ENCODE results near the gene ZCCHC9.
"Not testable (repeated sequence)": the region's sequence is repeated elsewhere in the genome, so short reads cannot be mapped to it uniquely, and the experiment has no call there.

ZCCHC9 gene, protein sequence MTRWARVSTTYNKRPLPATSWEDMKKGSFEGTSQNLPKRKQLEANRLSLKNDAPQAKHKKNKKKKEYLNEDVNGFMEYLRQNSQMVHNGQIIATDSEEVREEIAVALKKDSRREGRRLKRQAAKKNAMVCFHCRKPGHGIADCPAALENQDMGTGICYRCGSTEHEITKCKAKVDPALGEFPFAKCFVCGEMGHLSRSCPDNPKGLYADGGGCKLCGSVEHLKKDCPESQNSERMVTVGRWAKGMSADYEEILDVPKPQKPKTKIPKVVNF

DNA sequence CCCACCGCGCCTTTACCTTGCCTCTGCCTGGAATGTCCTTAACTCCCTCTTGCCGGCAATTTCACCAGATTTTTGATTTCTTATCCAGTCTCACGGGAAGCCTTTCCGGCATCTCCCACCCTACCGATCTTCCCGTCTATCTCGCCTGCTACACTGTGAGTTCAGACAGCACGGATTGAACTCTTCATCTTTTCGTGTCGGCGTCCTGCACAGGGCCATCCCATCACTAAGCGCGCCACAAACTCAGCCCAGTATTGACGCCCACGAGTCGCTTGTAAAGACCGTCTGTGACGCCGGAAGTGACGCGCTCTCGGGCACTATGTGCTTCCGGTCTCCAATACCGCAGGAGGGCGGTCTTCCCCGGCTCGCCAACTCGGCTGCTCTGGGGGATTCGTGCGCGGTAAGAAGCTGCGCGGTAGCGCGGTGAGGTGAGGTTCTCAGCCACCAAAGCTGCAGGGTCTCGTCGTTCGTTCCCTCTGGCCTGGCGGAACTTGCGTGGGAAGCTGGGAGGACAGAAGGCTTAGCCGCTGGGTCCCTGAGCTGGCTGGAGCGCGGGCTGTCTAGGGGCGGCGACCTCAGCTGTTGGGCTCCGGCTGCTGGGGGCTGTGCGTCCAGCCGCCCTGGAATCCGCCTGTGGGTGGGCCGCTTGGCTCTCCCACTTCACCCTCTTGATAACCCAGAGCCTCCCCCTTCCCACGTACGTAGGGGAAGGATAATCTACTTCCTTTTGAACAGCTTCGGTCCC lies at the start of gene ZCCHC9:
Gene ZCCHC9 (plus strand): TSS at position 317 of the 745 bp plus-strand sequence. CDS start 3,171 bp downstream, outside the sequence.
- Mint-ChIP-seq H3K27me3 (no peaks in the 10 kb centered on the region), H3K4me3 (peak within 1 kb of the TSS; percentile 85), H3K9me3 (no peaks in the 10 kb centered on the region), H3K36me3 (peaks cover 11% of the 10 kb centered on the region), H3K27ac (peak within 1 kb of the TSS; percentile 91), H3K4me1 (peaks cover 32% of the 10 kb centered on the region)
- CTCF ChIA-PET = interaction anchor here (1.4 to 2.4 kb wide), 4 partner anchors 12 to 193 kb away, joined by 5 read pairs; no protein-coding TSS in a partner anchor
- DNase-seq = peak; percentile 95

DNA sequence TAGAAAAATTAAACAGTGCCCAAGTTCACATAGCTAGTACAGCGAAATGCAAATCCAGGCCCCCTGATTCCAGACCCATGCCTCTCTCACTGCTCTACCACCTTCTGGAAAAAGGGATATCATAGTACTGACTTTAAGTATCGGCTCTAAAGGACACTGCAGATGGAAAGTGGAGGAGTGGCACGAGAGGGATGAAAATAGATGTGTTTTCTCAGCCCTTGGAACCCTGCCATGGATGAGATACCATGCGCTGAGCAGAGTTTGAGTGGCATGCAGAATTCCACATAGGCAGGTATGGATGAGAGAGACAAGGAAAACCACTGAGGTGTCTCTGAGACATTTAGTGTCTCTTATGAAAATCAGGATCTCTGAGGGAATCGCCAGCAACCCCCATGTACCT lies 49.5 kb upstream of the ZCCHC9 start:
- H3K4me3 Mint-ChIP-seq = no peak overlapping the region
- H3K4me1 Mint-ChIP-seq = no peaks in the 10 kb centered on the region
- no peaks in the 10 kb centered on the region for H3K9me3 Mint-ChIP-seq
- no peak for DNase-seq
- CTCF ChIA-PET = no interaction called here
- H3K36me3 Mint-ChIP-seq = no peaks in the 10 kb centered on the region
- H3K27ac Mint-ChIP-seq = no peak overlapping the region
- H3K27me3 Mint-ChIP-seq = no peaks in the 10 kb centered on the region

DNA sequence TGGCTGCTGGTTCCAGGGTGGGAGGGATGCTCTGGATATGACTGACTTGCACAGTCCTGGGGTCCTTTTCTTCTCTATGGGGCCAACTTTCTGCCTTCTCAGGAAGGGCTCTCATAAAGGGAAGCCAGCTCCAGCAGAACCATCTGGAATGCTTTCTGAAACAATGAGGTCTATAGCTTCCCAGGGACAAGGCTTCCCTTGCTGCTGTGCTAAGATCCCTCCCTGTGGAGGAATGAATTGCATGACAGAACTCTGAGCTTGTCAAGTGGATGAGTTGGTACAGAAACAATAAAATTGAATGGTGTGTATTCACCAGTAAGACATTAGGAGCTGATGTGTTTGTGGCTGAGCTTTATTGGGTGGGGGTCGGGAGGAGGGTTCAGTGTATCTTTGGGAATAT lies 48.5 kb upstream of the ZCCHC9 start:
- Mint-ChIP-seq H3K4me1 (no peaks in the 10 kb centered on the region), H3K9me3 (no peaks in the 10 kb centered on the region), H3K4me3 (no peak overlapping the region), H3K27ac (no peak overlapping the region), H3K27me3 (no peaks in the 10 kb centered on the region), H3K36me3 (peaks cover 2% of the 10 kb centered on the region)
- no peak for DNase-seq
- CTCF ChIA-PET = interaction anchor here (1.6 kb wide), 1 partner anchor 46 kb away, joined by 3 read pairs; no protein-coding TSS in a partner anchor

DNA sequence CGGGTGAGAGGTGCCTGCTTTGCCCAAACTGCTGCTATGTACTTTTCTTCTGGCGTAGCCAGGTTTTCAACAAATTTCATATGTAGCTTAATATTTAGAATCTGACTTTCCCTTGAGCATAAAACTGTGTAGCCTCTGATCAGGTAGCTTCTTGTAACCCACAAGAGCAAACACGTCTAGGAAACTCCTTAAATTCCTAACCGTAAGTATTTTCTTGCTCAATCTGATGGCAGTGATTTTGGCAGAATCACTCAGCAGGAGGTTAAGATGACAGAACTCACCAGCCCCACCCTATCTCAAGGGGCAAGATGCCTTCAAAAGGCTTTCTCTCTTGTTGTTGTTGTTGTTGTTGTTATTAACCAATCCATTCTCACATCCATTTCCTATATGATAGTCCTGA lies 47.5 kb upstream of the ZCCHC9 start:
- H3K27me3 Mint-ChIP-seq = no peaks in the 10 kb centered on the region
- no peak overlapping the region for H3K27ac Mint-ChIP-seq
- H3K4me1 Mint-ChIP-seq = no peaks in the 10 kb centered on the region
- CTCF ChIA-PET = interaction anchor here (1.6 kb wide), 1 partner anchor 45 kb away, joined by 3 read pairs; no protein-coding TSS in a partner anchor
- DNase-seq = no peak
- no peaks in the 10 kb centered on the region for H3K9me3 Mint-ChIP-seq
- H3K4me3 Mint-ChIP-seq = no peak overlapping the region
- peaks cover 2% of the 10 kb centered on the region for H3K36me3 Mint-ChIP-seq

DNA sequence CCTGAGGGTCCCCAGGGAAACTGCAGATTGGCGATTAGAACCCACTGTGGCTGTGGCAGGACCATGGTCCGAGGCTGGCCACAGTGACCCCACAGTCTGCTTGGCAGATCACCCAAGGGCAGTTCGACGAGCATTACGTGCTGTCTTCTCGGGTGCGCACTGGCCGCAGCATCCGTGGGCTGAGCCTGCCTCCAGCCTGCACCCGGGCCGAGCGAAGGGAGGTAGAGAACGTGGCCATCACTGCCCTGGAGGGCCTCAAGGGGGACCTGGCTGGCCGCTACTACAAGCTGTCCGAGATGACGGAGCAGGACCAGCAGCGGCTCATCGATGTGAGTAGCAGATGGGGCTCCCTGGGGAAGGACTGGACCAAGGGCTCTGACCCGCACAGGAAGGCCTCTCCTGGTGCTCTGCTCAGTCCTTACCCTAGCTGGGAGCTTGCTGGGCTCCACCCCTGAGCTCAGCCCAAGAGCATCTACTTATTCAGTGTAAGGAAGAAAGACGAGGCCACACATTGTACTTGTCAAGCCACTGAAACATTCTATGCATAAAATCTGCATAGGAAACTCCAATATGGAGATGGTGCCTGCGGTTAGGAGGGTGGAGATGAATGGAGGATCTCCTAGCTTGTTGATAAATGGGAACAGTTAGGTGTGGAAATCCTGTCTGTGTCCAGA lies 46.4 kb upstream of the ZCCHC9 start:
- Mint-ChIP-seq H3K36me3 (peaks cover 4% of the 10 kb centered on the region), H3K27me3 (no peaks in the 10 kb centered on the region), H3K4me1 (no peaks in the 10 kb centered on the region), H3K9me3 (peaks cover 7% of the 10 kb centered on the region), H3K4me3 (no peak overlapping the region), H3K27ac (no peak overlapping the region)
- no peak for DNase-seq
- CTCF ChIA-PET = no interaction called here

DNA sequence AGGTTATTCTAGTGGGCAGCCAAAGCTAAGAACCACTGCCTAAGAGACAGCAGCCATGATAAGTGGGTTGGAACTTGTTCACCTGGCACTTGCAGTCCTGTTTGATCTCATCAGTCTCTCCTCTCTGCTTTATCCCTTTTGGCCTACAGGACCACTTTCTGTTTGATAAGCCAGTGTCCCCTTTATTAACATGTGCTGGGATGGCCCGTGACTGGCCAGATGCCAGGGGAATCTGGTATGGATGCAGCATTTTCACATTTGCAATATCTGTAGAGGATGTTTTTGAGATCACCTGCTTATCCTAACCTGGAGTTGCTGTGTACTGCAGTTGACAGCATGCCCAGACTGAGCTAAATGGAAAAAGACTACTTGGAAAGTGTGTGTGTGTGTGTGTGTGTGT lies 44.6 kb upstream of the ZCCHC9 start:
- DNase-seq = no peak
- CTCF ChIA-PET = no interaction called here
- no peak overlapping the region for H3K4me3 Mint-ChIP-seq

DNA sequence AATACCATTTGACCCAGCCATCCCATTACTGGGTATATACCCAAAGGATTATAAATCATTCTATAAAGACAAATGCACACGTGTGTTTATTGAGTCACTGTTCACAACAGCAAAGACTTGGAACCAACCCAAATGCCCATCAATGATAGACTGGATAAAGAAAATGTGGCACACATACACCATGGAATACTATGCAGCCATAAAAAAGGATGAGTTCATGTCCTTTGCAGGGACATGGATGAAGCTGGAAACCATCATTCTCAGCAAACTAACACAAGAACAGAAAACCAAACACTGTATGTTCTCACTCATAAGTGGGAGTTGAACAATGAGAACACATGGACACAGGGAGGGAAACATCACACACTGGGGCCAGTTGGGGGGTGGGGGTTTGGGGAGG lies 38.6 kb upstream of the ZCCHC9 start:
- H3K27ac Mint-ChIP-seq, H3K27me3 Mint-ChIP-seq, H3K4me1 Mint-ChIP-seq, DNase-seq, CTCF ChIA-PET, H3K4me3 Mint-ChIP-seq, H3K36me3 Mint-ChIP-seq: not testable (repeated sequence)
- peaks cover 29% of the 10 kb centered on the region for H3K9me3 Mint-ChIP-seq

More for the DNA sequence above, 44.6 kb upstream of the ZCCHC9 start:
- Mint-ChIP-seq H3K27me3 (no peaks in the 10 kb centered on the region), H3K9me3 (peaks cover 18% of the 10 kb centered on the region), H3K36me3 (peaks cover 7% of the 10 kb centered on the region), H3K4me1 (no peaks in the 10 kb centered on the region), H3K27ac (no peak overlapping the region)

DNA sequence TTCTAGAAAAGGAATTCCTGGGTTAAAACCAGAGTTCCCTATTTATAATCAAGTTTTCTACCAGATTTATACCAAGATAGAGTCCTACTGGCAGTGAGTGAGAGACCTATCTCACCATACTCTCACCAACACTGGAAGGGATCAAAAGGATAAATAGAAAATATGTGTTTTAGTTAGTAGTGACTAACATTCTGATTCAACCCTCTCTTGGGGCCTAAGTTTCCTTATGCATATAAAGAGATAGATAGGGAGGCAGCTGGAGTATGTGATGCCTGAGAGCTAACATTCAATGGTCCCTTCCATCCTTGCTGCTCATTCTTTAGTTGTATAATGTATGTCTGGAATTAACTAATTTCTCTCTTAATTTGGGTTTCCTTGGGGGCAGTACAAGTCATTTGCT lies 36.3 kb upstream of the ZCCHC9 start:
- Mint-ChIP-seq H3K27me3 (no peaks in the 10 kb centered on the region), H3K27ac (no peak overlapping the region), H3K9me3 (peaks cover 21% of the 10 kb centered on the region), H3K36me3 (peaks cover 5% of the 10 kb centered on the region), H3K4me1 (no peaks in the 10 kb centered on the region), H3K4me3 (no peak overlapping the region)
- CTCF ChIA-PET = no interaction called here
- DNase-seq = no peak

DNA sequence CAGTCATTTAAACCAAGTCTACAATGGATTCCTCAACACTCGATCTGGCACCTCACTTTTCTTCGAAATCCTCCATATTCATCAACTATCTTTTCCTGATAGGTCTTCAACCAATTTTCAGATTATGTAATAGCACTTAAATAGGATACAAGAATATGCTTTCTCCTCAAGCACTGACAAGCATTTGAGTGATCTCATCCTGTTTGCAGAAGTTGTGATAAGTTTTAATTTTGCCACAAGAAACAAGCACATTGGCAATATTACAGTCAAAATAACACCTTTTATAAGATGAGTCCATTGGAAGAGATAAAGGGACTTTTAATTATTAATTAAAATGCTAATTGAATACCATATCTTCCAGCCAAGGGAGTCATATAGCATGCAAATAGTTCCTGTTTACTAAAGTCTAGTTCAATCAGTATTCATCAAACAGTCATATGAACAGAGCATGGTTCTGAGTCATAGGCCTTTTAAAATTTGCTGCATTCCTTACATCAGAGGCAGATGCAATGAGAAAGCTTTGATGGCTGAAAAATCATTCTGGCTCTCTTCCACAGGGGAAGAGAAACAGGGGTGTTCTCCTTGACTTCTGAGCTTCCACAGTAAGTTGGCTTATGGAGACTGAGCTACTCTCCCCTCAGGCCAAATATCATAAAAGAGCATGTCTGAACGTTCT lies 32.7 kb upstream of the ZCCHC9 start:
- Mint-ChIP-seq H3K27ac (no peak overlapping the region), H3K27me3 (no peaks in the 10 kb centered on the region), H3K4me1 (peaks cover 2% of the 10 kb centered on the region), H3K4me3 (no peak overlapping the region), H3K9me3 (peaks cover 19% of the 10 kb centered on the region), H3K36me3 (peaks cover 6% of the 10 kb centered on the region)
- CTCF ChIA-PET = no interaction called here
- DNase-seq = no peak

DNA sequence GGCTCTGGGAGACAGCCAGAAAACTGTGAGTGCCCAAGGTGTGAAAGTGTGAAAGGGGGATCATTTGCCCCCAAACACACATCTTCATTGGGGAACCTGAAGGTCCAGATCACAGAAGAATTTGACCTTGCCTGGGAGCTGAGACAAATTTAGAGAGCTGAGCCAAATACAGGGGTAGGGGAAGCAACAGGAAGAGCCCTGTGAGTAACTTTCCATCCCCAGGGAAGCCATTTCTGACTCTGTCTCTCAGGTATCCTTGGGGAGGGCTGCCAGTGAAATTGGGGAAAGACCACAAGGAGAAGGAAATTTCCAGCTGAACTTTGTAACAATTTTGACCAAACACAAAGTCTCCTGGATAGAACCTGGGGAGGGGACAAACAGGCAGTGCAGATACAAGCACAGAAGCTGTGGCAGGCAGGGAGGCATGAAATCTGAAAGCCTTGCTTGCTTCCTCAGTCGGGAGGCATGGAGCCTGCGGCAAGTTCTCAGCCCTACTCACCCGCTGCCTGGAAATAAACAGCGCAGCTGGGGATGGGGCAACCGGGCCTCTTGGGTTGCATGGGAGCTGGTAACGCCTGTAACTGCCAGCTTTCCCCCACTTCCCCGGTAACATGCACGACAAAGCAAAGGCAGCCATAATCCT lies 31.5 kb upstream of the ZCCHC9 start:
- Mint-ChIP-seq H3K4me3 (no peak overlapping the region), H3K4me1 (peaks cover 2% of the 10 kb centered on the region), H3K27me3 (no peaks in the 10 kb centered on the region), H3K36me3 (peaks cover 10% of the 10 kb centered on the region), H3K9me3 (peaks cover 27% of the 10 kb centered on the region), H3K27ac (no peak overlapping the region)
- CTCF ChIA-PET = no interaction called here
- DNase-seq = no peak

DNA sequence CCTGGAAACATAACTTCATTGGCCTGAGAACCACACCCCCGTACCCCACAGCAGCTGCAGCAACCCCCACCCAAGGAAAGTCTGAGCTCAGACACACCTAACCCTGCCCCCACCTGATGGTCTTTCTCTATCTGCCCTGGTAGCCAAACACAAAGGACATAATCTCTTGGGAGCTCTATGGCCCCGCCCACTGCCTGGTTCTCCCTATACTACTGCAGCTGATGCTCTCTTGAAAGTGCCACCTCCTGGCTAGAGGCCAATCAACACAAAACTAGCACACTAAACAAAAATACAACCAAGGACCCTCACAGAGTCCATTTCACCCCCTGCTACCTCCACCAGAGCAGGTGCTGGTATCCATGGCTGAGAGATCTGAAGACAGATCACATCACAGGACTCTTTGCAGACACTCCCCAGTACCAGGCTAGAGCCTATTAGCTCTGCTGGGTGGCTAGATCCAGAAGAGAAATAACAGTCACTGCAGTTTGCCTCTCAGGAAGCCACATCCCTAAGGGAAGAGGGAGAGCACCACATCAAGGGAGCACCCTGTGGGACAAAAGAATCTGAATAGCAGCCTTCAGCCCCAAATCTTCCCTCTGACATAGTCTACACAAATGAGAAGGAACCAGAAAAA lies 30.9 kb upstream of the ZCCHC9 start:
- H3K27me3 Mint-ChIP-seq, H3K4me3 Mint-ChIP-seq, H3K4me1 Mint-ChIP-seq, H3K27ac Mint-ChIP-seq, H3K36me3 Mint-ChIP-seq, CTCF ChIA-PET, DNase-seq: not testable (repeated sequence)
- H3K9me3 Mint-ChIP-seq = peaks cover 31% of the 10 kb centered on the region

DNA sequence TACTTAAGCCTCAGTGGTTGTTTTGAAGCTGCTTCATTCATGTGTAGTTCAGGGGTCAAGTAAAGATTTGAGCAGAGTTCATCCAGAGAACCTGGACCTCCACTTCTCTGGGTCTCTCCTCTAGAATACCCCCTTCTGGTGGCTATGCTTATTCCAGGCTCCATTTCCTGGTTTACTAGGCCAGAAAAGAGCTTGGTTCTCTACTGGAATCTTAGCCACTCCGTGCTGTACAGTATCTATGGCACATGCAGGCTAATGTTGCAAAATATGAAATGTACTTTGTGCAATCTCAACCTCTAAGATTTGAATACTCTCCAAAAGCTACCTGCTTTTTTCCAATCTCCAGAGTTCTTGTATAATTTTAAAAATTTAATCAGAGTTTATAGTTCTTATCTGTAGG lies 17.4 kb upstream of the ZCCHC9 start:
- Mint-ChIP-seq H3K4me1 (no peaks in the 10 kb centered on the region), H3K4me3 (no peak overlapping the region), H3K9me3 (peaks cover 4% of the 10 kb centered on the region), H3K36me3 (peaks cover 8% of the 10 kb centered on the region), H3K27ac (no peak overlapping the region), H3K27me3 (no peaks in the 10 kb centered on the region)
- CTCF ChIA-PET = interaction anchor here (1.7 kb wide), 1 partner anchor 15 kb away, joined by 7 read pairs; no protein-coding TSS in a partner anchor
- no peak for DNase-seq

DNA sequence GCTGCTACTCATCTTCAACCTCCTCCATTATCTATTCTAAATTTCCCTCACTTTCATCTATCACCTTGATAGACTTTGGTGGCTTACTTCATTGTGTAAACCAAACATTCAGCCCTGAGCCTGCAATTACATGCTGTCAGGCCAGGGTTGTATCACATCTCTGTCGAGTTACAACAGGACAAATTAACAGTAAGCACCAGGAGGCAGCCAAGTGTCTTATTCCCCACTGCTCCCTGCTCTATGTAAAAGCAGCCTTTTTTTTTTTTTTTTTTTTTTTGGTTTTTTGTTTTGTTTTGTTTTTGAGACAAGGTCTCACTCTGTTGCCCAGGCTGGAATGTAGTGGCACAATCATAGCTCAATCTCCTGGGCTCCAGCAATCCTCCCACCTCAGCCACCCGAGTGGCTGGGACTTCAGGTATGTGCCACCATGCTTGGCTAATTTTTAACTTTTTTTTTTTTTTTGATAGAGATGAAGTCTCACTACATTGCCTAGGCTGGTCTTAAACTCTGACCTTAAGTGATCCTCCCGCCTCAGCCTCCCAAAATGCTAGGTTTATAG lies 15.2 kb upstream of the ZCCHC9 start:
- H3K36me3 Mint-ChIP-seq = peaks cover 18% of the 10 kb centered on the region
- H3K27ac Mint-ChIP-seq = no peak overlapping the region
- H3K4me1 Mint-ChIP-seq = peaks cover 8% of the 10 kb centered on the region
- DNase-seq = no peak
- no peaks in the 10 kb centered on the region for H3K27me3 Mint-ChIP-seq
- peaks cover 3% of the 10 kb centered on the region for H3K9me3 Mint-ChIP-seq
- CTCF ChIA-PET = interaction anchor here (1.4 kb wide), 1 partner anchor 13 kb away, joined by 4 read pairs; no protein-coding TSS in a partner anchor
- no peak overlapping the region for H3K4me3 Mint-ChIP-seq
